VCaP (cell line): ENCODE measurements around the gene TEKTIP1.

Experiments used
- H3K27ac ChIP-seq: fragments of 450-650 bp; 2 replicates; pipeline ENCODE4 v1.5.1; 2017
- CTCF ChIP-seq: fragments of 450-650 bp; conservative IDR thresholded peaks from 2 replicates; pipeline ENCODE4 v1.5.1; 2017; ENCODE audit warnings: mild to moderate bottlenecking, moderate library complexity

The TEKTIP1 gene

DNA sequence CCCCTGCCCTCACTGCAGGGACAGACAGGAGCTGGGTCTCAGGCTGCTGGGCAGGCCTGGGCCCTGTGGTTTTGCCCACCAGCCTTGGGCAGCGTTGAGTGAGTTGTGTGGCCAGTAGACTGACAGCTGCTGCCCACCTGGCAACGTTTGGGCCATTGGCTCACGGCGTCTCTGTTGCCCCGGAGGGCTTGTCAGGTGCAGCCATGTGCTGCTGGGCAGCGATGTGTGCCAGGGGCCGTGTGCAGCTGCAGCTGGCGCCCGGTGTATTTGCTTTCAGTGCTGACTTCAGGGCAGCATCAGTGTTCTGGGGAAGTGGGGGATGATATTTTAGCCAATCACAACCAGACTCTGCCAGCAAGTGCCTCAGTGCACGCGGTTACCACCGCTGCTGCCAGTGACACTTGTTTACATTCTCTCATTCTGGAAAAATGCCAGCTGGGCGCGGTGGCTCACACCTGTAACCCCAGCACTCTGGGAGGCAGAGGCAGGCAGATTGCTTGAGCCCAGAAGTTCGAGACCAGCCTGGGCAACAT is 22.2 kb upstream of the TEKTIP1 start:
- no peak for TF ChIP-seq CTCF

DNA sequence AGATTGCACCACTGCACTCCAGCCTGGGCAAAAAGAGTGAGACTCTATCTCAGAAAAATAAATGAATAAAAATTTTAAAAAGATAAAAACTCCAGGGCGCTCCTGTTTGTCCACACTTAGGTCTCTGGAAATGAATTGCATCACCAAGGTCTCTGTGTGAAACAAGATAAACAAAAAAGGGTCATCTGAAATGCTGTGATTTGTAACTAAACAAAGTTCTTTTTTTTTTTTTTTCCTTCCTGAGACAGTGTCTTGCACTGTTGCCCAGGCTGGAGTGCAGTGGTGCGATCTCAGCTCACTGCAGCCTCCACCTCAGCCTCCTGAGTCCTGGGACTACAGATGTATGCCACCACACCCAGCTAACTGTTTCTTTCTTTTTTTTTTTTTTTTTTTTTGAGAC is 21.3 kb upstream of the TEKTIP1 start:
- no peak for TF ChIP-seq CTCF
- no peak overlapping the region for H3K27ac ChIP-seq

More for the DNA sequence above, 22.2 kb upstream of the TEKTIP1 start:
- no peak overlapping the region for H3K27ac ChIP-seq

DNA sequence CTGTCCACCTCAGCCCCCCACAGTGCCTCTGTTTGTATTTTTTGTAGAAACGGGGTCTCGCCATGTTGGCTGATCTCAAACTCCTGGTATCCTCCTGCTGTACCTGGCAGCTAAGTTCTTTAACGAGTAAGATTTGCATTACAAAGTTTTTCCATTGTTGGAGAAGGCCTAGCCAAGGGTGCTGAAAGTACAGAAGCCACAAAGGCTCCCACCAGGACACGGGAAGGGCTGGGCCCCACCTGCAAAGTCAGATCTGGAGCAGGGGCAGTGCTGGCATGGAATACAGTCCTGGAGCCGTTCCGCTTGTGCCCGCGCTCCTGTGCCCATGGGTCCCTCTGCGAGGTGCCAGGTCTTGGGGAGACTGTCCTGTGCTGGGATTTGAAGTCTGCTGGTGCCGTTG is 20.7 kb upstream of the TEKTIP1 start:
- no peak overlapping the region for H3K27ac ChIP-seq
- TF ChIP-seq CTCF = no peak

GRCh38 chr19:3518659-3519058 is 20.3 kb upstream of the TEKTIP1 start:
- TF ChIP-seq CTCF = no peak
- H3K27ac ChIP-seq = no peak overlapping the region

- no peak for TF ChIP-seq CTCF
Observed at GRCh38 chr19:3519126-3519525, 19.8 kb upstream of the TEKTIP1 start.

DNA sequence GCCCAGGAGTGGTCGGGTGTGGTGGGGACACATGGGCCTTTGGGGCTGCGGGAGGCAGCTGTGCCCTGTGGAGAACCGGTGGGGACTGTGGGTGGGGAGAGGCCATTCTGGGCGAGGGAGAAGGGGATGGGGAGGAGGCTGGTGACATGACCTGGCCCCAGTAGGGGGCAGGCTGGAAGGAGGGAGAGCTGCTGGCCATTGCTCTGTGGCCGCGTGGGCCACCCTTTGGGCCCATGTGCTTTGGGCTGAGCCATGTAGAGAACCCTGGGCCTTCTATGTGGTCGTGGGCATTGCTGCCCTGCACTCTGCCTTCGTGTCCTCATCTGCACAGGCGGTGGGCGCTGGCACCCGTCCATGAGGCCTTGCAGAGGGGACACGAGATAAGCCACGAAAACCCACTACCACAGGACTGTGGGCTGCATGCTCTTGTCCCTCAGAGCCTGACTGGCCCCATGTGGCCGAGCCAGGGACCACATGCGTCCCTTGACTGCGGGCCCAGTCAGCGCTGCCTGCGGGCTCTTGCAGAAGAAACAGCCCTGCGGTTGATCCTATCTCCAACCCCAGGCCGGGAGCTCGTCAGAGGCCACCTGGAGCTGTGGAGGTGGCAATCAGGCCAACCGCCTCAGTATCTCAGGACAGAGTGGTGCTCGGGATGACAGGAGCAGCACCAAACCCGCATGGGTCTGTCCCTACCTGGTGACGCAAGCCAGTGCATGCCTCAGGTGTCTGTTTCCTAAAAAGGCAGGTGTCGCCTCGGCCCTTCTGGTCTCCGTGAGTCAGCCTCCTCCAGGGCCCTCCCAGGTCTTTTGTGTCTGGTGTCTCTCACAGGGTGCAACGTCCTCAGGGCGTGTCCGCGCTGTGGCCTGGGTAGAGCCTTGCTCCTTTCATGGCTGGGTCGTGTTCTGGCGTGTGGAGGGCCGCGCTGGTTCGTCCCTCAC is 18.5 kb upstream of the TEKTIP1 start:
- TF ChIP-seq CTCF = no peak
- no peak overlapping the region for H3K27ac ChIP-seq

More at GRCh38 chr19:3519126-3519525, 19.8 kb upstream of the TEKTIP1 start:
- no peak overlapping the region for H3K27ac ChIP-seq

- no peak overlapping the region for H3K27ac ChIP-seq
- TF ChIP-seq CTCF = no peak
Observed at GRCh38 chr19:3521104-3521445, 17.9 kb upstream of the TEKTIP1 start.
